Fibroblast of lung (primary cell): Measurements from ENCODE around the gene EEFSEC. TPM values are rescaled to one million over a fixed set of nuclear protein-coding genes. Genes with fewer than 3 reads are reported as not detected.

Experiments
- DNase-seq, 2 donors: peaks; one replicate each; pipeline versions ENCODE4 v3.0.0 to v3.0.0-alpha.2; 2010; ENCODE audit warnings: low read depth in 2 of 2
- H2AFZ ChIP-seq: 2 replicates; pipeline ENCODE4 v1.5.1; 2012; ENCODE audit warnings: low read length, control low read depth, inconsistent platforms
- H3K27ac ChIP-seq: 2 replicates; pipeline ENCODE4 v1.5.1; 2011; ENCODE audit warnings: low read length, control low read depth; ENCODE audit not compliant: insufficient read depth
- H3K27me3 ChIP-seq: 2 replicates; pipeline ENCODE4 v1.5.1; 2011; ENCODE audit warnings: mild to moderate bottlenecking, low read length; ENCODE audit not compliant: control insufficient read depth, insufficient read depth
- H3K36me3 ChIP-seq: 2 replicates; pipeline ENCODE4 v1.5.1; 2011; ENCODE audit warnings: low read length; ENCODE audit not compliant: control insufficient read depth, insufficient read depth
- H3K4me1 ChIP-seq: 2 replicates; pipeline ENCODE4 v1.5.1; 2011; ENCODE audit warnings: low read length; ENCODE audit not compliant: control insufficient read depth, insufficient read depth; ENCODE audit errors: extremely low read depth
- H3K4me2 ChIP-seq: 2 replicates; pipeline ENCODE4 v1.5.1; 2011; ENCODE audit warnings: low read length, control low read depth; ENCODE audit not compliant: insufficient read depth; ENCODE audit errors: extremely low read depth
- H3K4me3 ChIP-seq, 4 experiments: fragments of 200-600 bp in 1 of 4; sonication (generic) in 1 of 4; replicated peaks in 1 of 4; 2 replicates each; pipeline ENCODE4 v1.5.1; 2011 to 2016; ENCODE audit warnings: low read length in 4 of 4, low read depth in 3 of 4, mild to moderate bottlenecking in 3 of 4, control low read depth in 2 of 4, inconsistent platforms in 1 of 4, mixed read lengths in 1 of 4; ENCODE audit not compliant: insufficient read depth in 1 of 4; ENCODE audit errors: control extremely low read depth in 1 of 4
- H3K79me2 ChIP-seq: 2 replicates; pipeline ENCODE4 v1.5.1; 2012; ENCODE audit warnings: mild to moderate bottlenecking, low read length, inconsistent platforms; ENCODE audit not compliant: control insufficient read depth, insufficient read depth
- H3K9ac ChIP-seq: 2 replicates; pipeline ENCODE4 v1.5.1; 2011; ENCODE audit warnings: mild to moderate bottlenecking, low read length, control low read depth; ENCODE audit not compliant: insufficient read depth
- H3K9me3 ChIP-seq: 2 replicates; pipeline ENCODE4 v1.5.1; 2012; ENCODE audit warnings: low read depth, low read length; ENCODE audit not compliant: control insufficient read depth, insufficient read depth
- H4K20me1 ChIP-seq: 2 replicates; pipeline ENCODE4 v1.5.1; 2011; ENCODE audit warnings: low read length; ENCODE audit not compliant: control insufficient read depth, insufficient read depth; ENCODE audit errors: extremely low read depth
- EZH2 ChIP-seq: IDR thresholded peaks from 2 replicates; pipeline ENCODE4 v1.5.1; 2012; ENCODE audit warnings: low read length, control low read depth, mild to moderate bottlenecking; ENCODE audit errors: missing control alignments
- polyA plus RNA-seq, 2 donors: library from polyadenylated mRNA; depleted of rRNA in 1 of 2; stranded (reverse) in 1 of 2; unstranded in 1 of 2; fragments of >200 nt; gene quantifications; 2 replicates each; pipeline ENCODE4 v1.2.1, GENCODE V29; 2011 to 2012; ENCODE audit warnings: missing spikeins in 1 of 2
- total RNA-seq: library from RNA; depleted of rRNA; stranded (reverse); fragments of >200 nt; gene quantifications from 2 replicates; pipeline ENCODE4 v1.2.1, GENCODE V29; 2014
- TF ChIP-seq, protein P1 (sequence below), 2 donors: IDR thresholded peaks in 1 of 2; conservative IDR thresholded peaks in 1 of 2; 1 replicate in 1 of 2; 2 replicates in 1 of 2; pipeline ENCODE4 v1.5.1; 2011 to 2012; ENCODE audit warnings: low read length in 2 of 2, control low read depth in 1 of 2, inconsistent platforms in 1 of 2, low read depth in 1 of 2, mild to moderate bottlenecking in 1 of 2

Gene EEFSEC
- total and polyA plus RNA-seq, 2 donors (not counting 1 experiment from before 2014, with no cell fraction given), result 2.6 to 5.0 TPM

DNA sequence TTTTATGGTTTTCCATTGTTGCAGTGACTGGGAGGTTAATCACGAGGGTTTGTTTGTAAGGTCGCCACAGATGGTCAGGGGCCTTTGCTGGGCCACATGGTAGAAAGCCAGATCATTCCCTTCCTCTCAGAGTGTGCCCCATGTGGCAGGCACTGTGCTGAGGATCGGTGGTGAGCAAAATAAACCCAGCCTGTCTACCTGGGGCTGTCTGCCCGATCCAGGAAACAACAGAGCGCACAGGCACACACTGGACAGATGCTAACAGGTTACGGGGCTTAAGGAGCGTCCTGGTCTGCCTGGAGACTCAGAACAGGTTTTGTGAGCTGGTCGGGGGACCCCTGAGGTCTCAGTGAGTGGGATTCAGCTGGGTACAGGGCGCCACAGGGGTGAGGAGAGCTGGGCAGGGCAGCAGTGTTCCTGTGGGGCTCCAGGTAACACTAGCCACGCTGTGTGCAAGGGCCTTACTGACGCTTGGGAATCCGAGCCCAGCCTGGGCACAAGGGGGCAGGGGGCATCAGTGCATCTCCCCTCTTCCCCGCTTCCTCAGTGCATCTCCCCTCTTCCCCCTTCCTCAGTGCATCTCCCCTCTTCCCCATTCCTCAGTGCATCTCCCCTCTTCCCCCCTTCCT is 177.0 kb downstream of the EEFSEC start:
- Histone ChIP-seq H3K4me2 (no peak overlapping the region), H3K9ac (no peak overlapping the region), H3K4me1 (no peaks in the 10 kb centered on the region), H3K27me3 (no peaks in the 10 kb centered on the region), H3K27ac (no peak overlapping the region), H3K36me3 (no peaks in the 10 kb centered on the region), H3K79me2 (no peaks in the 10 kb centered on the region), H3K9me3 (no peaks in the 10 kb centered on the region), H4K20me1 (no peaks in the 10 kb centered on the region), H3K4me3 (no peak overlapping the region), H2AFZ (no peak overlapping the region)
- TF ChIP-seq EZH2, result no peak
- TF ChIP-seq, protein P1, sequence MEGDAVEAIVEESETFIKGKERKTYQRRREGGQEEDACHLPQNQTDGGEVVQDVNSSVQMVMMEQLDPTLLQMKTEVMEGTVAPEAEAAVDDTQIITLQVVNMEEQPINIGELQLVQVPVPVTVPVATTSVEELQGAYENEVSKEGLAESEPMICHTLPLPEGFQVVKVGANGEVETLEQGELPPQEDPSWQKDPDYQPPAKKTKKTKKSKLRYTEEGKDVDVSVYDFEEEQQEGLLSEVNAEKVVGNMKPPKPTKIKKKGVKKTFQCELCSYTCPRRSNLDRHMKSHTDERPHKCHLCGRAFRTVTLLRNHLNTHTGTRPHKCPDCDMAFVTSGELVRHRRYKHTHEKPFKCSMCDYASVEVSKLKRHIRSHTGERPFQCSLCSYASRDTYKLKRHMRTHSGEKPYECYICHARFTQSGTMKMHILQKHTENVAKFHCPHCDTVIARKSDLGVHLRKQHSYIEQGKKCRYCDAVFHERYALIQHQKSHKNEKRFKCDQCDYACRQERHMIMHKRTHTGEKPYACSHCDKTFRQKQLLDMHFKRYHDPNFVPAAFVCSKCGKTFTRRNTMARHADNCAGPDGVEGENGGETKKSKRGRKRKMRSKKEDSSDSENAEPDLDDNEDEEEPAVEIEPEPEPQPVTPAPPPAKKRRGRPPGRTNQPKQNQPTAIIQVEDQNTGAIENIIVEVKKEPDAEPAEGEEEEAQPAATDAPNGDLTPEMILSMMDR (conservative IDR thresholded peaks at IDR 0.05 in 1 of 2, IDR thresholded peaks at IDR 0.05 in 1 of 2; ENCODE audit: low read depth in 1 of 2, low read length in 2 of 2), result no peak
- no peak for DNase-seq

DNA sequence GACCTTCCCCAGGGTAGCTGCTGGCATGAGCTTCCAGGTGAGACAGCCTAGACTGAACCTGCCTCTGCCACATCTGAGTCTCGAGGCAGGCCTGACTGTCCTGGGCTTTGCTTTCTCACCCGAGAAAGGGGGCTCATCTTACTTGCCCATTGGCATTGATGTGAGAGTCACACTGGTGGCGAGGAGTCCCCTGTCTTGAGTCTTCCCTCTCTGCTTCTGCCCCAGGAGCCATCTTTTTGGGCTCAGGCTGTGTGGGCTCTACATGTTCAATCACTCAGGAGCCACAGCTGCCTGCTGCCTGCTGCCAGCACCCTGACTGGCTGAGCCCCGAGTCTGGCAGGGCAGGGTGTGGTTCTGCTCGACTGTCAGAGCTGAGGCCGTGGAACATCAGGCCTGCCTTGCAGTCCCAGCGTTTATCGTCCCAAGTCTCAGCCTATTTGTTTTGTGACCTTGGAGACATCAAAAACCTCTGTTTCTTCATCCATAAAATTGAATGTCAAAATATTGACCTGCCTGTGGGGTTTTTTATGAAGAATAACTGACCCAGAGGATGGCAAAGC is 180.9 kb downstream of the EEFSEC start:
- Histone ChIP-seq H3K4me3 (no peak overlapping the region), H3K9me3 (no peaks in the 10 kb centered on the region), H3K79me2 (no peaks in the 10 kb centered on the region), H3K36me3 (no peaks in the 10 kb centered on the region), H3K4me2 (no peak overlapping the region), H3K27ac (no peak overlapping the region), H2AFZ (no peak overlapping the region), H4K20me1 (no peaks in the 10 kb centered on the region), H3K27me3 (no peaks in the 10 kb centered on the region), H3K4me1 (no peaks in the 10 kb centered on the region), H3K9ac (no peak overlapping the region)
- DNase-seq, result no peak
- TF ChIP-seq, protein P1 (conservative IDR thresholded peaks at IDR 0.05 in 1 of 2, IDR thresholded peaks at IDR 0.05 in 1 of 2; ENCODE audit: low read depth in 1 of 2, low read length in 2 of 2), result no peak
- TF ChIP-seq EZH2, result no peak

DNA sequence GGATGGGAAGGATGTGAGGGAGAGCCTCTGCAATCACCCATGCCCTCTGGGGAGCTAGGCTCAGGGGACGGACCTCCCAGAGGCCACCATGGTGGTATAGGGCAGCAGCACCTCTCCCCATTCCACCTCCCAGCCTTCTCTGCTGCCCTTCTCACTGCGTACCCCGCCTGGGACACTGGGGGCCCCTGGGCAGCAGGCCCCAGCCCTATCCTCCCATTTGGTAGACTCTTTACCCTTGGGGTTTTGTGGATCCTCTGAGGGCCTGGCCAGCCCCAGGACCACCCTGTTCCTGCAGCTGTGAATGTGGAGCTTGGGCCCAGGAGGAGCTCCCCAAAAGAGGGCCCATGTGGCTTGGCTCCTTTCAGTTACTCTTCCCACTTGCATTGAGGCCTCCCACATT is 181.5 kb downstream of the EEFSEC start:
- Histone ChIP-seq H3K79me2 (no peaks in the 10 kb centered on the region), H3K36me3 (no peaks in the 10 kb centered on the region), H3K9ac (no peak overlapping the region), H3K4me1 (no peaks in the 10 kb centered on the region), H3K9me3 (no peaks in the 10 kb centered on the region), H3K27me3 (no peaks in the 10 kb centered on the region), H4K20me1 (no peaks in the 10 kb centered on the region), H2AFZ (no peak overlapping the region), H3K4me2 (no peak overlapping the region), H3K4me3 (no peak overlapping the region), H3K27ac (no peak overlapping the region)
- DNase-seq, result no peak
- TF ChIP-seq, protein P1 (conservative IDR thresholded peaks at IDR 0.05 in 1 of 2, IDR thresholded peaks at IDR 0.05 in 1 of 2; ENCODE audit: low read depth in 1 of 2, low read length in 2 of 2), result no peak
- TF ChIP-seq EZH2, result no peak
